Neural cell (in vitro differentiated cells): ENCODE results near the gene TPST1. TPM values are rescaled to one million over a fixed set of nuclear protein-coding genes. Genes with fewer than 3 reads are reported as not detected.

ENCODE experiments used
- H2AFZ ChIP-seq: fragments of 200-600, 300-800 bp; sonication (generic), shearing (Covaris generic); 2 replicates; pipeline ENCODE4 v1.6.0; 2014; ENCODE audit warnings: low read depth, mild to moderate bottlenecking, antibody characterized with exemption, low read length, moderate library complexity
- H3F3A ChIP-seq: fragments of 200-600 bp; shearing (Covaris generic); 2 replicates; pipeline ENCODE4 v1.6.1; 2016; ENCODE audit warnings: mild to moderate bottlenecking, moderate library complexity, mixed read lengths, antibody characterized with exemption, low read length; ENCODE audit not compliant: insufficient read depth, poor library complexity, severe bottlenecking
- H3K27ac ChIP-seq: fragments of 200-600, 300-800 bp; sonication (generic), shearing (Covaris generic); 2 replicates; pipeline ENCODE4 v1.5.1; 2014; ENCODE audit warnings: mild to moderate bottlenecking, low read length, moderate library complexity
- H3K27me3 ChIP-seq: fragments of 300-800, 200-600 bp; sonication (generic), shearing (Covaris generic); 2 replicates; pipeline ENCODE4 v1.6.0; 2014; ENCODE audit warnings: mild to moderate bottlenecking, low read depth, low read length, moderate library complexity; ENCODE audit not compliant: insufficient read depth
- H3K36me3 ChIP-seq: fragments of 300-800, 200-600 bp; sonication (generic), shearing (Covaris generic); 2 replicates; pipeline ENCODE4 v1.5.1; 2014; ENCODE audit warnings: mild to moderate bottlenecking, antibody characterized with exemption, low read length, moderate library complexity; ENCODE audit not compliant: insufficient read depth
- H3K4me2 ChIP-seq: fragments of 300-800, 200-600 bp; sonication (generic), shearing (Covaris generic); 2 replicates; pipeline ENCODE4 v1.6.0; 2014; ENCODE audit warnings: mild to moderate bottlenecking, low read length
- H3K4me3 ChIP-seq: fragments of 300-800, 200-600 bp; sonication (generic), shearing (Covaris generic); 2 replicates; pipeline ENCODE4 v1.5.1; 2014; ENCODE audit warnings: mild to moderate bottlenecking, low read length, moderate library complexity
- H3K79me2 ChIP-seq: fragments of 200-600 bp; shearing (Covaris generic); replicated peaks from 2 replicates; pipeline ENCODE4 v1.6.0; 2014; ENCODE audit warnings: mild to moderate bottlenecking, low read length, moderate library complexity; ENCODE audit not compliant: insufficient read depth
- H3K9ac ChIP-seq: fragments of 300-800, 200-600 bp; sonication (generic), shearing (Covaris generic); 2 replicates; pipeline ENCODE4 v1.6.1; 2016; ENCODE audit warnings: mild to moderate bottlenecking, low read length, mixed read lengths
- H3K9me2 ChIP-seq: fragments of 200-600 bp; shearing (Covaris generic); 2 replicates; pipeline ENCODE4 v1.6.1; 2016; ENCODE audit warnings: mild to moderate bottlenecking, low read length, mixed read lengths; ENCODE audit not compliant: insufficient read depth
- H3K9me3 ChIP-seq: fragments of 200-600, 300-800 bp; sonication (generic), shearing (Covaris generic); 2 replicates; pipeline ENCODE4 v1.6.1; 2016; ENCODE audit warnings: mild to moderate bottlenecking, mixed run types, low read length, moderate library complexity, mixed read lengths
- H4K20me1 ChIP-seq: fragments of 200-600 bp; shearing (Covaris generic); 2 replicates; pipeline ENCODE4 v1.6.1; 2016; ENCODE audit warnings: mild to moderate bottlenecking, mixed run types; ENCODE audit not compliant: insufficient read depth
- CTCF ChIP-seq: fragments of 450-650 bp; IDR thresholded peaks from 2 replicates; pipeline ENCODE4 v1.5.1; 2014; ENCODE audit warnings: antibody characterized with exemption, mild to moderate bottlenecking, moderate library complexity; ENCODE audit not compliant: poor library complexity, severe bottlenecking
- EP300 ChIP-seq: fragments of 450-650 bp; conservative IDR thresholded peaks from 2 replicates; pipeline ENCODE4 v1.6.1; 2014; ENCODE audit warnings: antibody characterized with exemption, mild to moderate bottlenecking, moderate library complexity; ENCODE audit not compliant: poor library complexity, severe bottlenecking
- EZH2 ChIP-seq: fragments of 200-600, 300-800 bp; shearing (Covaris generic), sonication (generic); IDR thresholded peaks from 2 replicates; pipeline ENCODE4 v1.6.1; 2014; ENCODE audit warnings: antibody characterized with exemption, low read length, borderline replicate concordance, mild to moderate bottlenecking; ENCODE audit not compliant: insufficient read depth, poor library complexity, severe bottlenecking
- MXI1 ChIP-seq: fragments of 450-650 bp; conservative IDR thresholded peaks from 2 replicates; pipeline ENCODE4 v1.6.1; 2014; ENCODE audit warnings: antibody characterized with exemption, mild to moderate bottlenecking; ENCODE audit not compliant: poor library complexity, severe bottlenecking
- POLR2AphosphoS5 ChIP-seq: IDR thresholded peaks from 2 replicates; pipeline ENCODE4 v1.6.1; 2012
- RAD21 ChIP-seq: fragments of 450-650 bp; conservative IDR thresholded peaks from 2 replicates; pipeline ENCODE4 v1.6.1; 2014; ENCODE audit warnings: antibody characterized with exemption, mild to moderate bottlenecking, moderate library complexity
- SMC3 ChIP-seq: fragments of 450-650 bp; conservative IDR thresholded peaks from 2 replicates; pipeline ENCODE4 v1.6.1; 2014; ENCODE audit warnings: antibody characterized with exemption, mild to moderate bottlenecking, moderate library complexity; ENCODE audit not compliant: poor library complexity
- TAF1 ChIP-seq: IDR thresholded peaks from 2 replicates; pipeline ENCODE4 v1.6.1; 2012; ENCODE audit warnings: low read depth
- polyA plus RNA-seq: library from polyadenylated mRNA; depleted of rRNA; stranded (reverse); fragments of >200 nt; gene quantifications from 2 replicates; pipeline ENCODE4 v1.2.3, GENCODE V29; 2014
- TF ChIP-seq, protein P1 (sequence below): IDR thresholded peaks from 2 replicates; pipeline ENCODE4 v1.6.1; 2012; ENCODE audit warnings: borderline replicate concordance

The TPST1 gene
- polyA plus RNA-seq, 1 donor from 2014 or later: 58.5 TPM

DNA sequence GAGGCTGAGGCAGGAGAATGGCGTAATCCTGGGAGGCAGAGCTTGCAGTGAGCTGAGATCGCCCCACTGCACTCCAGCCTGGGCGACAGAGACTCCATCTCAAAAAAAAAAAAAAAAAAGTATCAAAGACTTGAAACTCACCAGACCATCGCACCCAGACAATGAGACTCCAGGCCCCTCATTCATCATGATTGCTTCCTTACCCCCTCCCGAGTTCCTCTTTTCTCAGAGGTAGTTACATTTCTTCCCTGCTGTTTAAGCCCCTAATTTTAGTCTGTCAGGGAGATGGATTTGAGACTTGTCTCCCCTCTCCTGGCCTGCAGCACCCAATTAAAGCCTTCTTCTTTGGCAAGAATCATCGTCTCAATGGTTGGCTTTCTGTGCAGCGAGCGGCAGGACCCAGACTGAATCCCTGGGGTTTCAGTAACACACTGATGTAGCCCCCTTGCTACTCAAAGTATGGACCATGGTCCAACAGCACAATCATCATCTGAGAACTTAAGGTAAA is 19.4 kb upstream of the TPST1 start:
- no peak overlapping the region for H3K27ac ChIP-seq
- no peaks in the 10 kb centered on the region for H3K36me3 ChIP-seq
- no peak for TF ChIP-seq CTCF
- TF ChIP-seq EP300: no peak
- TF ChIP-seq EZH2: no peak
- no peak for TF ChIP-seq POLR2AphosphoS5
- no peak for TF ChIP-seq TAF1
- TF ChIP-seq, protein P1, sequence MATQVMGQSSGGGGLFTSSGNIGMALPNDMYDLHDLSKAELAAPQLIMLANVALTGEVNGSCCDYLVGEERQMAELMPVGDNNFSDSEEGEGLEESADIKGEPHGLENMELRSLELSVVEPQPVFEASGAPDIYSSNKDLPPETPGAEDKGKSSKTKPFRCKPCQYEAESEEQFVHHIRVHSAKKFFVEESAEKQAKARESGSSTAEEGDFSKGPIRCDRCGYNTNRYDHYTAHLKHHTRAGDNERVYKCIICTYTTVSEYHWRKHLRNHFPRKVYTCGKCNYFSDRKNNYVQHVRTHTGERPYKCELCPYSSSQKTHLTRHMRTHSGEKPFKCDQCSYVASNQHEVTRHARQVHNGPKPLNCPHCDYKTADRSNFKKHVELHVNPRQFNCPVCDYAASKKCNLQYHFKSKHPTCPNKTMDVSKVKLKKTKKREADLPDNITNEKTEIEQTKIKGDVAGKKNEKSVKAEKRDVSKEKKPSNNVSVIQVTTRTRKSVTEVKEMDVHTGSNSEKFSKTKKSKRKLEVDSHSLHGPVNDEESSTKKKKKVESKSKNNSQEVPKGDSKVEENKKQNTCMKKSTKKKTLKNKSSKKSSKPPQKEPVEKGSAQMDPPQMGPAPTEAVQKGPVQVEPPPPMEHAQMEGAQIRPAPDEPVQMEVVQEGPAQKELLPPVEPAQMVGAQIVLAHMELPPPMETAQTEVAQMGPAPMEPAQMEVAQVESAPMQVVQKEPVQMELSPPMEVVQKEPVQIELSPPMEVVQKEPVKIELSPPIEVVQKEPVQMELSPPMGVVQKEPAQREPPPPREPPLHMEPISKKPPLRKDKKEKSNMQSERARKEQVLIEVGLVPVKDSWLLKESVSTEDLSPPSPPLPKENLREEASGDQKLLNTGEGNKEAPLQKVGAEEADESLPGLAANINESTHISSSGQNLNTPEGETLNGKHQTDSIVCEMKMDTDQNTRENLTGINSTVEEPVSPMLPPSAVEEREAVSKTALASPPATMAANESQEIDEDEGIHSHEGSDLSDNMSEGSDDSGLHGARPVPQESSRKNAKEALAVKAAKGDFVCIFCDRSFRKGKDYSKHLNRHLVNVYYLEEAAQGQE: no peak
- no peak for TF ChIP-seq SMC3
- no peak for TF ChIP-seq RAD21
- no peak for TF ChIP-seq MXI1
- no peaks in the 10 kb centered on the region for H3K79me2 ChIP-seq
- no peak overlapping the region for H3K4me3 ChIP-seq
- no peaks in the 10 kb centered on the region for H4K20me1 ChIP-seq
- no peak overlapping the region for H2AFZ ChIP-seq
- no peaks in the 10 kb centered on the region for H3F3A ChIP-seq
- no peaks in the 10 kb centered on the region for H3K27me3 ChIP-seq
- no peaks in the 10 kb centered on the region for H3K9me3 ChIP-seq
- H3K4me2 ChIP-seq: no peak overlapping the region
- no peaks in the 10 kb centered on the region for H3K9me2 ChIP-seq
- no peak overlapping the region for H3K9ac ChIP-seq

DNA sequence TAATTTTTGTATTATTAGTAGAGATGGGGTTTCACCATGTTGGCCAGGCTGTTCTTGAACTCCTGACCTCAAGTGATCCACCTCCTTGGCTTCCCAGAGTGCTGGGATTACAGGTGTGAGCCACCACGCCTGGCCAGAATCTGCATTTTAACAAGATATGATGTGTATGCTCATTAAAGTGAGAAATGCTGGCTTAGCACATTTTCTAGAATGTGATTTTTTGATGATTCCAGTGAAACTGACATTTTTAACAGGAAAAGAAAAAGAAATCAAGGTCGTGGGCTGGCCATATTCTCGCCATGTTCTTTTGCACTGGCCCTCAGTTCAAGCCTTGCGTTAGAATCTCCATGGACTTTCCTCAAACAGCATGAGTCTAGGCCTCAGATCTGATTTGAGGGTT is 18.1 kb upstream of the TPST1 start:
- Histone ChIP-seq H3K79me2 (no peaks in the 10 kb centered on the region), H2AFZ (no peak overlapping the region), H3K9ac (no peak overlapping the region), H3K27ac (no peak overlapping the region), H3K27me3 (no peaks in the 10 kb centered on the region), H3K36me3 (no peaks in the 10 kb centered on the region), H4K20me1 (no peaks in the 10 kb centered on the region), H3K4me2 (no peak overlapping the region), H3K4me3 (no peak overlapping the region), H3F3A (no peaks in the 10 kb centered on the region), H3K9me3 (no peaks in the 10 kb centered on the region), H3K9me2 (no peaks in the 10 kb centered on the region)
- no peak for TF ChIP-seq SMC3
- TF ChIP-seq TAF1: no peak
- TF ChIP-seq, protein P1: no peak
- no peak for TF ChIP-seq RAD21
- no peak for TF ChIP-seq CTCF
- no peak for TF ChIP-seq POLR2AphosphoS5
- TF ChIP-seq MXI1: no peak
- no peak for TF ChIP-seq EZH2
- TF ChIP-seq EP300: no peak
